Osteocyte (in vitro differentiated cells): Measurements from ENCODE around the gene PPP1R36. TPM values are rescaled to one million over a fixed set of nuclear protein-coding genes. Genes with fewer than 3 reads are reported as not detected.
"Not testable (repeated sequence)": the region's sequence is repeated elsewhere in the genome, so short reads cannot be mapped to it uniquely, and the experiment has no call there.

ENCODE experiments used
- DNase-seq: peaks from one replicate; pipeline ENCODE4 v3.0.0; 2021; ENCODE audit warnings: mixed read lengths; ENCODE audit not compliant: unreplicated experiment; ENCODE audit errors: extremely low spot score
- H3K27ac Mint-ChIP-seq: one replicate; pipeline ENCODE4 v1.8.0; 2021; ENCODE audit warnings: mild to moderate bottlenecking, mixed read lengths; ENCODE audit not compliant: unreplicated experiment
- H3K27me3 Mint-ChIP-seq: one replicate; pipeline ENCODE4 v1.8.0; 2021; ENCODE audit warnings: mixed read lengths; ENCODE audit not compliant: unreplicated experiment
- H3K36me3 Mint-ChIP-seq: one replicate; pipeline ENCODE4 v1.8.0; 2021; ENCODE audit warnings: mixed read lengths; ENCODE audit not compliant: unreplicated experiment
- H3K4me1 Mint-ChIP-seq: one replicate; pipeline ENCODE4 v1.8.0; 2021; ENCODE audit warnings: mixed read lengths; ENCODE audit not compliant: unreplicated experiment
- H3K4me3 Mint-ChIP-seq: one replicate; pipeline ENCODE4 v1.8.0; 2021; ENCODE audit warnings: mild to moderate bottlenecking, moderate library complexity, mixed read lengths; ENCODE audit not compliant: unreplicated experiment
- H3K9me3 Mint-ChIP-seq: one replicate; pipeline ENCODE4 v1.8.0; 2021; ENCODE audit warnings: mixed read lengths; ENCODE audit not compliant: unreplicated experiment
- total RNA-seq: library from RNA; stranded (reverse); gene quantifications from 2 replicates; pipeline ENCODE4 v1.2.1, GENCODE V29; 2021
- TF ChIP-seq, protein P1 (sequence below): fragments of 200-600 bp; sonication (generic); IDR thresholded peaks from 2 replicates; pipeline ENCODE4 v1.5.0; 2021; ENCODE audit warnings: antibody characterized with exemption, mild to moderate bottlenecking, moderate library complexity

Gene PPP1R36
- total RNA-seq, 1 donor from 2014 or later = 1.3 TPM

GRCh38 chr14:64620910-64621309 lies 71.1 kb downstream of the PPP1R36 start:
- H3K27me3 Mint-ChIP-seq = no peaks in the 10 kb centered on the region
- H3K9me3 Mint-ChIP-seq = no peaks in the 10 kb centered on the region
- H3K27ac Mint-ChIP-seq = no peak overlapping the region
- DNase-seq = no peak
- TF ChIP-seq, protein P1, sequence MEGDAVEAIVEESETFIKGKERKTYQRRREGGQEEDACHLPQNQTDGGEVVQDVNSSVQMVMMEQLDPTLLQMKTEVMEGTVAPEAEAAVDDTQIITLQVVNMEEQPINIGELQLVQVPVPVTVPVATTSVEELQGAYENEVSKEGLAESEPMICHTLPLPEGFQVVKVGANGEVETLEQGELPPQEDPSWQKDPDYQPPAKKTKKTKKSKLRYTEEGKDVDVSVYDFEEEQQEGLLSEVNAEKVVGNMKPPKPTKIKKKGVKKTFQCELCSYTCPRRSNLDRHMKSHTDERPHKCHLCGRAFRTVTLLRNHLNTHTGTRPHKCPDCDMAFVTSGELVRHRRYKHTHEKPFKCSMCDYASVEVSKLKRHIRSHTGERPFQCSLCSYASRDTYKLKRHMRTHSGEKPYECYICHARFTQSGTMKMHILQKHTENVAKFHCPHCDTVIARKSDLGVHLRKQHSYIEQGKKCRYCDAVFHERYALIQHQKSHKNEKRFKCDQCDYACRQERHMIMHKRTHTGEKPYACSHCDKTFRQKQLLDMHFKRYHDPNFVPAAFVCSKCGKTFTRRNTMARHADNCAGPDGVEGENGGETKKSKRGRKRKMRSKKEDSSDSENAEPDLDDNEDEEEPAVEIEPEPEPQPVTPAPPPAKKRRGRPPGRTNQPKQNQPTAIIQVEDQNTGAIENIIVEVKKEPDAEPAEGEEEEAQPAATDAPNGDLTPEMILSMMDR = no peak
- H3K4me3 Mint-ChIP-seq = no peak overlapping the region
- H3K36me3 Mint-ChIP-seq = no peaks in the 10 kb centered on the region
- H3K4me1 Mint-ChIP-seq = peaks cover 28% of the 10 kb centered on the region

- TF ChIP-seq, protein P1 = no peak
- no peak overlapping the region for H3K27ac Mint-ChIP-seq
- no peaks in the 10 kb centered on the region for H3K9me3 Mint-ChIP-seq
- DNase-seq = no peak
- H3K4me1 Mint-ChIP-seq = peaks cover 40% of the 10 kb centered on the region
- no peaks in the 10 kb centered on the region for H3K36me3 Mint-ChIP-seq
- H3K4me3 Mint-ChIP-seq = no peak overlapping the region
- H3K27me3 Mint-ChIP-seq = no peaks in the 10 kb centered on the region
These were observed 73.9 kb downstream of the PPP1R36 start for GRCh38 chr14:64623554-64624165.

DNA sequence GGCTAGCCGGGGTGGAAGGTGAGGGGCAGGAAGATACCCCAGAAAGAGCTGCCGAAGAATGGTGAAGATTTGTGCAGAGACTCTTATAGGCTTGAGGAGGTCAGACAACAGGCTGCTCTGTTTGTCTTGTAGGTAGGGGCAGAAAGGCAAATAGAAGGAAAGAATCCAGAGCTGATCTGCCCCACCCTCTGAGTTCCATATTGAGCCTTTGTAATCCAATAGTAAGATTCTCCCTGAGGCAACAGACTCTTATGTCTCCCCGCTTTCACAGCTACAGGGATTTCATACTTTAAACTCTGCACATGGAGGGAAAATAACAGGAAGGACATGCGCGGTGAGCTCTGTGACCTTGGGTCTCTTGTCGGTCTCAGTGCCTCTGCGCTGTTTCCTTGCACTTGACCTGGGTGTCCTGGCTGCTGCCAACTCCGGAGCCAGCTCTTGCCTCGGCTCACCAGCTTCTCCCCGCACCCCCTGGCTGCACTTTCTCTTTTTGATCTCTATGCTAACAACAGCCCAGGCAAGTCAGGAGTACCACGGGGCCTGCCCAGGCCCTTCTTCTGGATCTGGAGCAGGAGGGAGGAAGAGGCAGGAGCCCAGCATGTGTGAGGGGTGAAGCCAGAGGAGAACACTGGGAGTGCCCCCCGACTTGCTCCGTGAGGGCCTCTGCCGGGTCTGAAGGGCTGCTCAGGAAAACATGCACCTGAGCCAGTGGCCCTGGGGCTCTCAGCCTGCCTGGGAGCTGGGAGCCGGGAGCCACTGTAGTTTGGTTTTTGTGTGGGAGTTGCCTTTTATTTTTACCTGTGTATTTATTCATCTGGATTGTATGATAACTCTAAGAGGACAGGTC lies 75.8 kb downstream of the PPP1R36 start:
- Mint-ChIP-seq H3K9me3 (no peaks in the 10 kb centered on the region), H3K27me3 (no peaks in the 10 kb centered on the region), H3K4me3 (no peak overlapping the region), H3K4me1 (peaks cover 42% of the 10 kb centered on the region), H3K36me3 (no peaks in the 10 kb centered on the region), H3K27ac (peak overlapping the region; percentile 10)
- TF ChIP-seq, protein P1 = no peak
- DNase-seq = no peak

DNA sequence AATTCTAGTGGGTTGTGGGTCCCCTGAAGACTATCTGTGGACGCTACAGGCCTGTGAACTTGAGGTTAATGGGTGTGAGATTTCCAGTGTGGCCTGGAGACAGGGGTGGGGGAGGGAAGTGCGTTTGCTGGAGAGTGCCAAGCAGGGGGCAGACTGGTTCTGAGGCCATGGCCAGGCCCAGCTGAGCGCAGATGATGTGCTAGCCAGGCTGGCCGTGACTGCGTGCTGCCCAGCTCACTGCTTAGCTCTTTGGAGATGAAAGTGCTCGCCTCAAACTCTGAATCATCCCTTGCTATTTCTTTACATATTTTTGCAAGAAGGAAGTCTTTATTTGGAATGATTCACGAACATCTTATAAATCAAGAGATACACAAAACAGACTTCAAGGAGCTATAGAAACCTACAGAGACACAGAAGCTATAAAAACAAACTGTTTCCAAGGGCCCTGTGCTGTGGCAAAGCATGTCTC lies 79.2 kb downstream of the PPP1R36 start:
- Mint-ChIP-seq H3K4me3 (no peak overlapping the region), H3K9me3 (no peaks in the 10 kb centered on the region), H3K27ac (peak overlapping the region; percentile 83), H3K36me3 (no peaks in the 10 kb centered on the region), H3K4me1 (peaks cover 41% of the 10 kb centered on the region), H3K27me3 (no peaks in the 10 kb centered on the region)
- DNase-seq = no peak
- TF ChIP-seq, protein P1 = no peak

- DNase-seq = no peak
- TF ChIP-seq, protein P1 = no peak
- H3K4me3 Mint-ChIP-seq = no peak overlapping the region
- H3K27me3 Mint-ChIP-seq = no peaks in the 10 kb centered on the region
- no peak overlapping the region for H3K27ac Mint-ChIP-seq
- H3K36me3 Mint-ChIP-seq = no peaks in the 10 kb centered on the region
- H3K4me1 Mint-ChIP-seq = peaks cover 35% of the 10 kb centered on the region
- H3K9me3 Mint-ChIP-seq = no peaks in the 10 kb centered on the region
These were observed 81.0 kb downstream of the PPP1R36 start for GRCh38 chr14:64630778-64631177.

DNA sequence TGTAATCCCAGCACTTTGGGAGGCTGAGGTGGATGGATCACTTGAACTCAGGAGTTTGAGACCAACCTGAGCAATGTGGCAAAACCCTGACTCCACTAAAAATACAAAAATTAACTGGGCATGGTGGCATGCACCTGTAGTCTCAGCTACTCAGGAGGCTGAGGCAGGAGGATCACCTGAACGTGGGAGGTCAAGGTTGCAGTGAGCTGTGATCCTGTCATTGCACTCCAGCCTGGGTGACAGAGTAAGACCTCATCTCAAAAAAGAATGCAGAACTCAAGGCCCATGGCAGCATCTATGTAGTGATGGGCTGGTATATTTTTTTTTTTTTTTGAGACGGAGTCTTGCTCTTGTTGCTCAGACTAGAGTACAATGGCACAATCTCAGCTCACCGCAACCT lies 81.5 kb downstream of the PPP1R36 start:
- DNase-seq, H3K4me3 Mint-ChIP-seq, H3K27me3 Mint-ChIP-seq, H3K27ac Mint-ChIP-seq, H3K36me3 Mint-ChIP-seq, H3K9me3 Mint-ChIP-seq: not testable (repeated sequence)
- peaks cover 31% of the 10 kb centered on the region for H3K4me1 Mint-ChIP-seq
